WTC11 (cell line): ENCODE results near the gene FIZ1. TPM values are rescaled to one million over a fixed set of nuclear protein-coding genes. Genes with fewer than 3 reads are reported as not detected.

Experiments
- ATAC-seq: fragments of 200-7000 bp; cut with Tn5 transposase; 2 replicates; pipeline ENCODE4 v1.10.0; 2021; ENCODE audit warnings: mild to moderate bottlenecking, moderate library complexity
- CTCF ChIA-PET: fragments of 300-600 bp; sonication (Branson Sonifier 250); formaldehyde crosslinking; loops from one replicate; lab custom pipeline; 2021; ENCODE audit warnings: antibody characterized with exemption; lab: Charles Lee
- POLR2A ChIA-PET: fragments of 350-600 bp; sonication (Branson Sonifier 250); formaldehyde crosslinking; loops from one replicate; lab custom pipeline; 2021; ENCODE audit warnings: antibody characterized with exemption; lab: Charles Lee
- DNase-seq: peaks from one replicate; pipeline ENCODE4 v3.0.0; 2021; ENCODE audit warnings: low spot score
- H3K27ac Mint-ChIP-seq: 2 replicates; pipeline ENCODE4 v1.8.0; 2021; ENCODE audit warnings: mixed read lengths
- H3K27me3 Mint-ChIP-seq: 2 replicates; pipeline ENCODE4 v1.8.0; 2021; ENCODE audit warnings: low read depth, mild to moderate bottlenecking, moderate library complexity, mixed read lengths
- H3K36me3 Mint-ChIP-seq: 2 replicates; pipeline ENCODE4 v1.8.0; 2021; ENCODE audit warnings: mixed read lengths
- H3K4me1 Mint-ChIP-seq: 2 replicates; pipeline ENCODE4 v1.8.0; 2022; ENCODE audit warnings: mixed read lengths
- H3K4me3 Mint-ChIP-seq: 2 replicates; pipeline ENCODE4 v1.8.0; 2021; ENCODE audit warnings: mild to moderate bottlenecking, moderate library complexity, mixed read lengths
- H3K9me3 Mint-ChIP-seq: 2 replicates; pipeline ENCODE4 v1.8.0; 2021; ENCODE audit warnings: mixed read lengths
- ATF1 ChIP-seq: sonication (generic); formaldehyde crosslinking; IDR thresholded peaks from 2 replicates; pipeline ENCODE4 v1.8.1; 2023; ENCODE audit warnings: mild to moderate bottlenecking, moderate library complexity, missing genetic modification reagents
- ESRRA ChIP-seq: sonication (generic); formaldehyde crosslinking; IDR thresholded peaks from 2 replicates; pipeline ENCODE4 v1.8.1; 2022; ENCODE audit warnings: mild to moderate bottlenecking, missing genetic modification reagents, borderline replicate concordance
- FOXP1 ChIP-seq: sonication (generic); formaldehyde crosslinking; IDR thresholded peaks from 2 replicates; pipeline ENCODE4 v1.8.0; 2022; ENCODE audit warnings: missing genetic modification reagents, mild to moderate bottlenecking, moderate library complexity, borderline replicate concordance
- HMGA2 ChIP-seq: fragments of 250-450 bp; sonication (Bioruptor Pico); IDR thresholded peaks from 2 replicates; pipeline ENCODE4 v1.4.0; 2021; ENCODE audit warnings: mild to moderate bottlenecking, moderate library complexity
- SMAD3 ChIP-seq: sonication (generic); formaldehyde crosslinking; IDR thresholded peaks from 2 replicates; pipeline ENCODE4 v1.8.0; 2022; ENCODE audit warnings: missing genetic modification reagents, mild to moderate bottlenecking, borderline replicate concordance
- SOX15 ChIP-seq: fragments of 250-450 bp; sonication (Bioruptor Pico); IDR thresholded peaks from 2 replicates; pipeline ENCODE4 v1.9.0; 2021; ENCODE audit warnings: mild to moderate bottlenecking
- SP1 ChIP-seq: sonication (generic); formaldehyde crosslinking; conservative IDR thresholded peaks from 2 replicates; pipeline ENCODE4 v1.8.1; 2022; ENCODE audit warnings: missing genetic modification reagents
- TEAD4 ChIP-seq: sonication (generic); formaldehyde crosslinking; IDR thresholded peaks from 2 replicates; pipeline ENCODE4 v1.8.0; 2022; ENCODE audit warnings: mild to moderate bottlenecking, missing genetic modification reagents
- ZNF317 ChIP-seq: sonication (generic); formaldehyde crosslinking; IDR thresholded peaks from 2 replicates; pipeline ENCODE4 v1.8.1; 2023; ENCODE audit warnings: low read depth, mild to moderate bottlenecking, moderate library complexity, missing genetic modification reagents, borderline replicate concordance
- ZNF416 ChIP-seq: fragments of 250-450 bp; sonication (Bioruptor Pico); IDR thresholded peaks from 2 replicates; pipeline ENCODE4 v1.9.0; 2021; ENCODE audit warnings: mild to moderate bottlenecking, inconsistent platforms
- total RNA-seq: library from RNA; stranded (reverse); gene quantifications from 3 replicates; pipeline ENCODE4 v1.2.3, GENCODE V29; 2021
- TF ChIP-seq, protein P1 (sequence below): sonication (generic); formaldehyde crosslinking; conservative IDR thresholded peaks from 2 replicates; pipeline ENCODE4 v1.8.1; 2022; ENCODE audit warnings: mild to moderate bottlenecking, missing genetic modification reagents
- TF ChIP-seq, protein P2 (sequence below): fragments of 250-450 bp; sonication (Bioruptor Pico); IDR thresholded peaks from 2 replicates; pipeline ENCODE4 v2.1.2; 2022; ENCODE audit warnings: mild to moderate bottlenecking, moderate library complexity
- TF ChIP-seq, protein P3 (sequence below): sonication (generic); formaldehyde crosslinking; IDR thresholded peaks from 2 replicates; pipeline ENCODE4 v1.8.0; 2023; ENCODE audit warnings: mild to moderate bottlenecking, missing genetic modification reagents
- TF ChIP-seq, protein P4 (sequence below): fragments of 250-450 bp; sonication (Bioruptor Pico); IDR thresholded peaks from 2 replicates; pipeline ENCODE4 v1.9.0; 2021; ENCODE audit warnings: mild to moderate bottlenecking
- TF ChIP-seq, protein P5 (sequence below): sonication (generic); formaldehyde crosslinking; IDR thresholded peaks from 2 replicates; pipeline ENCODE4 v1.8.1; 2023; ENCODE audit warnings: mild to moderate bottlenecking, moderate library complexity, missing genetic modification reagents
- TF ChIP-seq, protein P6 (sequence below): fragments of 250-450 bp; sonication (Bioruptor Pico); IDR thresholded peaks from 2 replicates; pipeline ENCODE4 v1.8.0; 2021; ENCODE audit warnings: mild to moderate bottlenecking
- TF ChIP-seq, protein P7 (sequence below): fragments of 250-450 bp; sonication (Bioruptor Pico); IDR thresholded peaks from 2 replicates; pipeline ENCODE4 v1.9.0; 2021; ENCODE audit warnings: moderate library complexity, mild to moderate bottlenecking, inconsistent platforms, borderline replicate concordance
- TF ChIP-seq, protein P8 (sequence below): sonication (generic); formaldehyde crosslinking; IDR thresholded peaks from 2 replicates; pipeline ENCODE4 v1.8.1; 2022; ENCODE audit warnings: mild to moderate bottlenecking, moderate library complexity, missing genetic modification reagents
- TF ChIP-seq, protein P9 (sequence below): sonication (generic); formaldehyde crosslinking; IDR thresholded peaks from 2 replicates; pipeline ENCODE4 v1.8.0; 2022; ENCODE audit warnings: mild to moderate bottlenecking, missing genetic modification reagents
- TF ChIP-seq, protein P10 (sequence below): sonication (generic); formaldehyde crosslinking; conservative IDR thresholded peaks from 2 replicates; pipeline ENCODE4 v1.8.1; 2023; ENCODE audit warnings: mild to moderate bottlenecking, low read depth, missing genetic modification reagents, moderate library complexity

FIZ1 gene
- total RNA-seq, 1 experiment from 2014 or later = 20.1 TPM

DNA sequence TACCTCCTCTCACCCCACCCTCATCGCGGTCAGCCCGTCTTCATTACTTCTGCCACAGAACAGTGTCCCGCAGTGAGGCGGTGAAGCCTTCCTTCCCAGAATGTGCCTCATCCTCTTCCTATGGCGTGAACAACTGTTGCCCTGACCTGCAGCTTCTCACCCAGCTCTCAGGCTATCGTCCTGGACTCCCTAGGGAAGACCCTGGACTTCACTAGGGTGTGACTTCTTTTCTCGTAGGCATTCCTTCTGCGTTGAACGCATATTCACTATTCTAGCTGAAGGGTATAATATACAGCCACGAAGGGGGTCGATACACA, 7.1 kb upstream of the FIZ1 start:
- peaks cover 22% of the 10 kb centered on the region for H3K36me3 Mint-ChIP-seq

More for the DNA sequence above, 7.1 kb upstream of the FIZ1 start:
- Mint-ChIP-seq H3K27me3 (no peaks in the 10 kb centered on the region), H3K4me3 (peak overlapping the region; percentile 98), H3K9me3 (no peaks in the 10 kb centered on the region), H3K27ac (peak overlapping the region; percentile 99), H3K4me1 (peaks cover 21% of the 10 kb centered on the region)
- POLR2A ChIA-PET = interaction anchor here (0.8 to 1.9 kb wide), 7 partner anchors 14 to 110 kb away, joined by 3 to 10 read pairs (median 5); partner anchors contain the start of gene ZNF784
- CTCF ChIA-PET = interaction anchor here (0.5 to 4.4 kb wide), 38 partner anchors 9 to 515 kb away, joined by 3 to 55 read pairs (median 5); partner anchors contain the start of genes CCDC106, ISOC2, U2AF2 and ZNF579
- ATAC-seq = no peak
- DNase-seq = no peak
- TF ChIP-seq FOXP1 (CRISPR knock-in tag) (no peak), ZNF317 (CRISPR knock-in tag) (no peak), SOX15 (no peak), TEAD4 (no peak), ZNF416 (no peak), SMAD3 (no peak), SP1 (CRISPR knock-in tag) (no peak), HMGA2 (no peak), ESRRA (CRISPR knock-in tag) (no peak), ATF1 (CRISPR knock-in tag) (no peak)
- TF ChIP-seq, protein P1, sequence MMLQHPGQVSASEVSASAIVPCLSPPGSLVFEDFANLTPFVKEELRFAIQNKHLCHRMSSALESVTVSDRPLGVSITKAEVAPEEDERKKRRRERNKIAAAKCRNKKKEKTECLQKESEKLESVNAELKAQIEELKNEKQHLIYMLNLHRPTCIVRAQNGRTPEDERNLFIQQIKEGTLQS (CRISPR knock-in tag) = no peak
- TF ChIP-seq, protein P2, sequence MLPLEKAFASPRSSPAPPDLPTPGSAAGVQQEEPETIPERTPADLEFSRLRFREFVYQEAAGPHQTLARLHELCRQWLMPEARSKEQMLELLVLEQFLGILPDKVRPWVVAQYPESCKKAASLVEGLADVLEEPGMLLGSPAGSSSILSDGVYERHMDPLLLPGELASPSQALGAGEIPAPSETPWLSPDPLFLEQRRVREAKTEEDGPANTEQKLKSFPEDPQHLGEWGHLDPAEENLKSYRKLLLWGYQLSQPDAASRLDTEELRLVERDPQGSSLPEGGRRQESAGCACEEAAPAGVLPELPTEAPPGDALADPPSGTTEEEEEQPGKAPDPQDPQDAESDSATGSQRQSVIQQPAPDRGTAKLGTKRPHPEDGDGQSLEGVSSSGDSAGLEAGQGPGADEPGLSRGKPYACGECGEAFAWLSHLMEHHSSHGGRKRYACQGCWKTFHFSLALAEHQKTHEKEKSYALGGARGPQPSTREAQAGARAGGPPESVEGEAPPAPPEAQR (CRISPR knock-in tag) = no peak
- TF ChIP-seq, protein P3, sequence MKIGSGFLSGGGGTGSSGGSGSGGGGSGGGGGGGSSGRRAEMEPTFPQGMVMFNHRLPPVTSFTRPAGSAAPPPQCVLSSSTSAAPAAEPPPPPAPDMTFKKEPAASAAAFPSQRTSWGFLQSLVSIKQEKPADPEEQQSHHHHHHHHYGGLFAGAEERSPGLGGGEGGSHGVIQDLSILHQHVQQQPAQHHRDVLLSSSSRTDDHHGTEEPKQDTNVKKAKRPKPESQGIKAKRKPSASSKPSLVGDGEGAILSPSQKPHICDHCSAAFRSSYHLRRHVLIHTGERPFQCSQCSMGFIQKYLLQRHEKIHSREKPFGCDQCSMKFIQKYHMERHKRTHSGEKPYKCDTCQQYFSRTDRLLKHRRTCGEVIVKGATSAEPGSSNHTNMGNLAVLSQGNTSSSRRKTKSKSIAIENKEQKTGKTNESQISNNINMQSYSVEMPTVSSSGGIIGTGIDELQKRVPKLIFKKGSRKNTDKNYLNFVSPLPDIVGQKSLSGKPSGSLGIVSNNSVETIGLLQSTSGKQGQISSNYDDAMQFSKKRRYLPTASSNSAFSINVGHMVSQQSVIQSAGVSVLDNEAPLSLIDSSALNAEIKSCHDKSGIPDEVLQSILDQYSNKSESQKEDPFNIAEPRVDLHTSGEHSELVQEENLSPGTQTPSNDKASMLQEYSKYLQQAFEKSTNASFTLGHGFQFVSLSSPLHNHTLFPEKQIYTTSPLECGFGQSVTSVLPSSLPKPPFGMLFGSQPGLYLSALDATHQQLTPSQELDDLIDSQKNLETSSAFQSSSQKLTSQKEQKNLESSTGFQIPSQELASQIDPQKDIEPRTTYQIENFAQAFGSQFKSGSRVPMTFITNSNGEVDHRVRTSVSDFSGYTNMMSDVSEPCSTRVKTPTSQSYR = no peak
- TF ChIP-seq, protein P4, sequence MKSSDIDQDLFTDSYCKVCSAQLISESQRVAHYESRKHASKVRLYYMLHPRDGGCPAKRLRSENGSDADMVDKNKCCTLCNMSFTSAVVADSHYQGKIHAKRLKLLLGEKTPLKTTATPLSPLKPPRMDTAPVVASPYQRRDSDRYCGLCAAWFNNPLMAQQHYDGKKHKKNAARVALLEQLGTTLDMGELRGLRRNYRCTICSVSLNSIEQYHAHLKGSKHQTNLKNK (CRISPR knock-in tag) = no peak
- TF ChIP-seq, protein P5, sequence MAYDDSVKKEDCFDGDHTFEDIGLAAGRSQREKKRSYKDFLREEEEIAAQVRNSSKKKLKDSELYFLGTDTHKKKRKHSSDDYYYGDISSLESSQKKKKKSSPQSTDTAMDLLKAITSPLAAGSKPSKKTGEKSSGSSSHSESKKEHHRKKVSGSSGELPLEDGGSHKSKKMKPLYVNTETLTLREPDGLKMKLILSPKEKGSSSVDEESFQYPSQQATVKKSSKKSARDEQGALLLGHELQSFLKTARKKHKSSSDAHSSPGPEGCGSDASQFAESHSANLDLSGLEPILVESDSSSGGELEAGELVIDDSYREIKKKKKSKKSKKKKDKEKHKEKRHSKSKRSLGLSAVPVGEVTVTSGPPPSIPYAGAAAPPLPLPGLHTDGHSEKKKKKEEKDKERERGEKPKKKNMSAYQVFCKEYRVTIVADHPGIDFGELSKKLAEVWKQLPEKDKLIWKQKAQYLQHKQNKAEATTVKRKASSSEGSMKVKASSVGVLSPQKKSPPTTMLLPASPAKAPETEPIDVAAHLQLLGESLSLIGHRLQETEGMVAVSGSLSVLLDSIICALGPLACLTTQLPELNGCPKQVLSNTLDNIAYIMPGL = no peak
- TF ChIP-seq, protein P6, sequence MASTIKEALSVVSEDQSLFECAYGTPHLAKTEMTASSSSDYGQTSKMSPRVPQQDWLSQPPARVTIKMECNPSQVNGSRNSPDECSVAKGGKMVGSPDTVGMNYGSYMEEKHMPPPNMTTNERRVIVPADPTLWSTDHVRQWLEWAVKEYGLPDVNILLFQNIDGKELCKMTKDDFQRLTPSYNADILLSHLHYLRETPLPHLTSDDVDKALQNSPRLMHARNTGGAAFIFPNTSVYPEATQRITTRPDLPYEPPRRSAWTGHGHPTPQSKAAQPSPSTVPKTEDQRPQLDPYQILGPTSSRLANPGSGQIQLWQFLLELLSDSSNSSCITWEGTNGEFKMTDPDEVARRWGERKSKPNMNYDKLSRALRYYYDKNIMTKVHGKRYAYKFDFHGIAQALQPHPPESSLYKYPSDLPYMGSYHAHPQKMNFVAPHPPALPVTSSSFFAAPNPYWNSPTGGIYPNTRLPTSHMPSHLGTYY (CRISPR knock-in tag) = no peak
- TF ChIP-seq, protein P7, sequence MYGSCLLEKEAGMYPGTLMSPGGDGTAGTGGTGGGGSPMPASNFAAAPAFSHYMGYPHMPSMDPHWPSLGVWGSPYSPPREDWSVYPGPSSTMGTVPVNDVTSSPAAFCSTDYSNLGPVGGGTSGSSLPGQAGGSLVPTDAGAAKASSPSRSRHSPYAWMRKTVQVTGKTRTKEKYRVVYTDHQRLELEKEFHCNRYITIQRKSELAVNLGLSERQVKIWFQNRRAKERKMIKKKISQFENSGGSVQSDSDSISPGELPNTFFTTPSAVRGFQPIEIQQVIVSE (CRISPR knock-in tag) = no peak
- TF ChIP-seq, protein P8, sequence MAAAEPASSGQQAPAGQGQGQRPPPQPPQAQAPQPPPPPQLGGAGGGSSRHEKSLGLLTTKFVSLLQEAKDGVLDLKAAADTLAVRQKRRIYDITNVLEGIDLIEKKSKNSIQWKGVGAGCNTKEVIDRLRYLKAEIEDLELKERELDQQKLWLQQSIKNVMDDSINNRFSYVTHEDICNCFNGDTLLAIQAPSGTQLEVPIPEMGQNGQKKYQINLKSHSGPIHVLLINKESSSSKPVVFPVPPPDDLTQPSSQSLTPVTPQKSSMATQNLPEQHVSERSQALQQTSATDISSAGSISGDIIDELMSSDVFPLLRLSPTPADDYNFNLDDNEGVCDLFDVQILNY (CRISPR knock-in tag) = no peak
- TF ChIP-seq, protein P9, sequence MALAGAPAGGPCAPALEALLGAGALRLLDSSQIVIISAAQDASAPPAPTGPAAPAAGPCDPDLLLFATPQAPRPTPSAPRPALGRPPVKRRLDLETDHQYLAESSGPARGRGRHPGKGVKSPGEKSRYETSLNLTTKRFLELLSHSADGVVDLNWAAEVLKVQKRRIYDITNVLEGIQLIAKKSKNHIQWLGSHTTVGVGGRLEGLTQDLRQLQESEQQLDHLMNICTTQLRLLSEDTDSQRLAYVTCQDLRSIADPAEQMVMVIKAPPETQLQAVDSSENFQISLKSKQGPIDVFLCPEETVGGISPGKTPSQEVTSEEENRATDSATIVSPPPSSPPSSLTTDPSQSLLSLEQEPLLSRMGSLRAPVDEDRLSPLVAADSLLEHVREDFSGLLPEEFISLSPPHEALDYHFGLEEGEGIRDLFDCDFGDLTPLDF (CRISPR knock-in tag) = no peak
- TF ChIP-seq, protein P10, sequence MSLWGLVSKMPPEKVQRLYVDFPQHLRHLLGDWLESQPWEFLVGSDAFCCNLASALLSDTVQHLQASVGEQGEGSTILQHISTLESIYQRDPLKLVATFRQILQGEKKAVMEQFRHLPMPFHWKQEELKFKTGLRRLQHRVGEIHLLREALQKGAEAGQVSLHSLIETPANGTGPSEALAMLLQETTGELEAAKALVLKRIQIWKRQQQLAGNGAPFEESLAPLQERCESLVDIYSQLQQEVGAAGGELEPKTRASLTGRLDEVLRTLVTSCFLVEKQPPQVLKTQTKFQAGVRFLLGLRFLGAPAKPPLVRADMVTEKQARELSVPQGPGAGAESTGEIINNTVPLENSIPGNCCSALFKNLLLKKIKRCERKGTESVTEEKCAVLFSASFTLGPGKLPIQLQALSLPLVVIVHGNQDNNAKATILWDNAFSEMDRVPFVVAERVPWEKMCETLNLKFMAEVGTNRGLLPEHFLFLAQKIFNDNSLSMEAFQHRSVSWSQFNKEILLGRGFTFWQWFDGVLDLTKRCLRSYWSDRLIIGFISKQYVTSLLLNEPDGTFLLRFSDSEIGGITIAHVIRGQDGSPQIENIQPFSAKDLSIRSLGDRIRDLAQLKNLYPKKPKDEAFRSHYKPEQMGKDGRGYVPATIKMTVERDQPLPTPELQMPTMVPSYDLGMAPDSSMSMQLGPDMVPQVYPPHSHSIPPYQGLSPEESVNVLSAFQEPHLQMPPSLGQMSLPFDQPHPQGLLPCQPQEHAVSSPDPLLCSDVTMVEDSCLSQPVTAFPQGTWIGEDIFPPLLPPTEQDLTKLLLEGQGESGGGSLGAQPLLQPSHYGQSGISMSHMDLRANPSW (CRISPR knock-in tag) = no peak
